IPS-NIHi7 (cell line): ENCODE results near the gene DICER1.
A peak's percentile ranks its signal among the peaks of the same experiment; 100 is the strongest.
"Not testable (repeated sequence)": the region's sequence is repeated elsewhere in the genome, so short reads cannot be mapped to it uniquely, and the experiment has no call there.

Source experiments
- DNase-seq: peaks from one replicate; pipeline ENCODE4 v3.0.0; 2012; ENCODE audit warnings: mixed read lengths; ENCODE audit errors: extremely low spot score

The DICER1 gene

DNA sequence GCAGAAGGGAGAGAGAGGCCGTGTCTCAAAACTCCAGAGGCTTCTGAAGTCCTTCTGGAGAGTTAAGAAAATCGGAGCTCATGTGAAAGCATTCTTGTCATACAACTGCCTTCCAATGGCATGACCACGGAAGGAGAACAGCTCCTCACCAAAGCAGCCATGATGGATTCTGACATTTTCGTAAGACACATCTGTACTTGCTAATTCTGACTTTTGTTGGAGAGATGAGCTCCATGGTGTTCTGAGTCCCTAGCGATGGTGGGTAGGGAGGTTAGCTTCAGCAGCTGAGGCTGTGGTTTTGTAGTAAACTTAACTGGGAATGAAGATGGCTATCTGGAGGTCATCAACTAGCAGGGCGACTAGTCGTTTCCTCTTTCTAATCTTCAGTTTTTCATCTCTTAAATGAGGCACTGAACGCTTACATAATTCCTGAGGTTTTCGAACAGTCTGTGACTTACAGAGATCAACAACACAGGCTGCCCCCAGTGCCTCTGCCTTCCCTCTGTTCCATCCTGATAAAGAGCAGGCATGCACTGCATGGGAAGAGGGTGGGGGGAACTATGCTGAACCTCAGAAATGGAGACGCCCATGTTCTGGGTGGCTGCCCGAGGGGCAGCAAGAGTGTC lies 28.6 kb upstream of the DICER1 start:
- no peak for DNase-seq

DNA sequence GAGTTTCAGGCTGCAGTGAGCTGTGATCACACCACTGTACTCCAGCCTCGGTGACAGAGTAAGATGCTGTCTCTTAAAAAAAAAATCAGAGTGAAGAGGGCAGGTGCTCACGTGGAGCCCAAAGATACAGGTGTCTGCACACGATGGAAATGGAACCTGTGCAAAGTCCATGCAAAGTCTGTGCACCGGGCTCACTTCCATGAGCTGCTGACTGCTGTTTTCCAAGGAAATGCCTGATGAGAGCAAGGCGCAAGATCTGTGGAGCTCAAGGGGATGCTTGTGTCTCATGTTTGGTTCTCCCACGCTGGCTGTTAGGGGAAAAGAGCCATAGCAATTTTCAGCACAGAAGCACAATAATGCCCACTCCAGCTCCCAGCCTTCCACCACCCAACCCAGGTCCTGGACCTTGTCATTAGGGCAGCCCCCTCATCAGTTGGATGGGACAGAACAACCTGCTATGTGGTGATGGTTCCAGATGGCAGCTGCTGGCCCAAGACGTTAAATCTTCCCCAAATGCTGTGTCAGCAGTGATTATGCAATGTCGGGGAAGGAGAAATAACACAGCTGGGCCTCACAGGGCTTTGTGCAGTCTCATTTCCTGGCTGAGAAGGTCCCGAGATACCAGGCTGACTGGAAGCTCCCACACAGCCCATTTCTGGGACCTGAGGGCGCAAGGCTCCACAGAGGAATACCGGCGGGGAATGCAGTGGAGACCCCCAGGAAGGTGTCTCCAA lies 27.9 kb upstream of the DICER1 start:
- no peak for DNase-seq

DNA sequence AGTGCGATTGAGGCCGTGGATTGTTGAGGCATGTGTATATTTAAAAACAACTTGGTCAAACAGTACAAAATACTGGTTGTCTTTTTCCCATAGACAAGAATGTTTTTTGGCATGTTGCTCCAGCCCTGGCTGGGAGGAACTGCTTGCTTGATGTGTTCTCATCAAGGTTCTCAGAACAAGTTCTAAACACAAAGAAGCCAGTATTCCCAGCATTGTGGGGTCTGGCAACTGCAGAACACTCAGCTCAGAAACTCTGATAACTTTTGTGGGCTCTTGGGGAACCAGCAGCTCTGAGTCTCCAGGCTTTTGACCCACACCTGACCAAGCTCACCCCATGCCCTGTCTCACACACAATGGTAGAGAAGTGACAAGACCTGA lies 27.1 kb upstream of the DICER1 start:
- no peak for DNase-seq

DNA sequence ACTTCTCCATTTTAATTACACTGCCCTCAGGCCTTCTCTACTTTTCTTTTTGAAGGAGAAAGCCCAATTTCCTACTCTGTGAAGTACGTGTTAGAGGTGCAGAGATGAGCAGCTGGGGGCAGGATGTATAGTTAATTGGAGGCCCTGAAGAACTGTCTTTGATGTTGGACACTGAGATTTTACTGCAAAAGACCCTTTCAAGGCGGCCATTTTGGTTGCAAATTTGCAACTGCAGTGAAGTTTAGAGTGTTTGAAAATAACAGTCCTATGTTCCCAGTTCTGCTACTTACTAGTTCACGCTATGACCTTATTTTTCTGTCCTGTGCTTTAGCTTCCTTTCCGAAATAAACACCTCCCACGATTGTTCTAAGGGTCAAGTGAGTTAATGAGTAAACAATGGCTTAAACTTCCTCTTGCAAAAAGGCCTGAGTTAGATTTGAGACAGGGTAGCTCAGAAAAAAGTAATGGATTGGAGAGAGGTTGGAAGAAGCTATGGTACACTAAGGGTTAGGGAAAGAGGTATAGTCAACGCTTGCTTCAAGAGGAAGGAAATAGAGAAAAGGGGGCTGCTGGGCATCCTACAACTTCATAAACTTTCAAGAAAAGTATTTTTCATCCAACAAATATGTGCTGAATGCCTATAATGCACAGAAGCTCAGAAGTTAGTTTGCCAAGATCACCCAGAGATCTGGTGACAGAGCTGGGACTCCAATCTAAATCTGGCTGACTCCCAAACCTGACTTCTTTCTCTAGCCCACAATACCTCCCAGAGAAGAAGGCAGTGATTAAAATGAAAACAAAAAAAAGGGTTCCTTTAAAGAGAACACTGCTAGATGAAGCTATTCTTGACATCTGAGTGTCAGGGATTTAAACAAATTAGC lies 26.4 kb upstream of the DICER1 start:
- no peak for DNase-seq

DNA sequence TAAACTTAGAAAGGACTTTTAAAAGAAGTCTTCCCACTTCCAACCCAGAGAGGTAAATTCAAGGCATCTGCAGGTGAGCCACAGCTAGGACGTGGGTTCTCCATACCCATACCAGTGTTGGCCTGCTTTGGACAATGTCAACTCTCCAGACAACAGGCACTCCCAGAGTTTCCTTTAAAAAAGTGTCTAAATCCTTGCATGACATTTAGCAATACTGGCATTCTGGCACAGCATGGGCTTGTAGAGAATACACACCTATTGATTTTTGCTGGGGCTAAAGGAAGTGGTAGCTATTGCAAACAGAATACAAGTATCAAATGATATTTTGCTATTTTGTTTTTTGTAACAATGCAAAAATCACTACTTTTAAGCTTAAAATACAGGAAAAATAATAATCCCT lies 25.8 kb upstream of the DICER1 start:
- DNase-seq = no peak

DNA sequence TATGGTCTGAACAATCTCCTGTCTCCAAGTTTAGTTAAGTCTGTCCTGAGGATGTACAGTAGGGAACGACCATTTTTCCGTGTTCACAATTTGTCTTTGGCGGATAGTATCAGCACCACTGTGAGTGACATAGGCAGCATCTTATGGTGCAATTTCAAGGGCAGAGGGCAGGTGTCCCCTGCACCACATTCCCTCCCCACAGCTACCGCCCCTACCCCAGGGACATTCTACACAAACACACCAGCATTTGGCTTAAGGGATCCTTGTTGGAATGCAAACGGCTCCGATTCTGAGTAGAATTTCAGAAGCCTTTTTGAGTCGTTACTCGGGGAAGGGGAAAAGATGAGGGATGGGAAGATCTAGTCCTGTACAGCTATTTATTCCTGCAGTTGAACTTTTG lies 25.1 kb upstream of the DICER1 start:
- peak; percentile 56 for DNase-seq

DNA sequence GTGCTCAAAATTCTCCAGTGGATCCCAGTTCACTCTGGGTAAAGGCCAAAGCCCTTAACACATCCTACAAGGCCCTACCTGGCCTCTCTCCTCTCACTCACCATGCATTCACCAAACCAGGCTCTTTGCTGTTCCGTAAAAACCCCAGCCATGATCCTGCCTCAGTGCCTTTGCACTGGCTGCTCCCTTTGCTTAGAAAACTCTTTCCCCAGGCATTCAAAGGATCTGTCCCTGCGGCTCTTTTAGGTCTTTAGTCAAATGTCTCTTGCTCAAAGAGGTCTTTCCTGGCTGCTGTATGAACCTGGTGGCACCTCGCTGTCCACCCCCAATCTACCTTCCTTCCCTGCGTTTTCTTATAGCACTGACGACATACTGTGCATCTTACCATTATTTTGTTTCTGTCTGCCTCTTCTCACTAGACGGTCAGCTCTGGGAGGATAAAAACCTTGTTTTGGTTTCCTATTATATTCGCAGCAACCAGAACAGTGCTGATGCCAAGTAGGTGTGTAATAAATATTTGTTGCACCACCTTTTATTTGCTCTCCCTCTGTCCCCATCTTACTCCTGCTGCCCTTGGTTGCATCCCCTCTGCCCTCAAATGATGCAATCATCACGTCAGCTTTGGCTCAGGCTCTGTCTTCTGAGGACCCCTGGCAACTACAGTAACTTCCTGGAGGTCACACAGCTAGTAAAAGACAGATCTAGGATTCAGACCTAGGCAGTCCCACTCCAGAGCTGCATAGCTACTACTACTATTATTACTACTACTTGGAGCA lies 23.8 kb upstream of the DICER1 start:
- no peak for DNase-seq

GRCh38 chr14:95175670-95176069 lies 18.3 kb upstream of the DICER1 start:
- DNase-seq = not testable (repeated sequence)

- no peak for DNase-seq
Measured at GRCh38 chr14:95174184-95174792, 17.0 kb upstream of the DICER1 start.

DNA sequence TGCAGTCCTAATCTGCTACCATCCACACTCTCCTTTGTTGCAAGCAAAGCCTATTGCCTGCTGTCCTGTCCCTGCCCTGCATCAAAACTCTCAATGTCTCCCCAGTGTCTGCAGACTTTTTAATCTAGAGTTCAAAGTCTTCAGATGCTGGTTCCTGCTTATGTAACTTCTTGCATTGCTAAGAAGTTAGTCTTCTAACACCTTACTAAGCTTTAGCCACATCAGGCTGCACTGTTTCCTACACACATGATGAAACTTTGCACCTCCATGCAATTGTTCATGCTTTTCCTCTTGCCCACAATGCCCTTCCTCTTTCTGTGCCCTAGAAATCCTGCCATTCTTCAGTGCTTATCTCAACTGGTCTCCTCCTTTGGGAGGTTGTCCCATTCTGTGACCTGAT lies 16.2 kb upstream of the DICER1 start:
- DNase-seq = no peak

DNA sequence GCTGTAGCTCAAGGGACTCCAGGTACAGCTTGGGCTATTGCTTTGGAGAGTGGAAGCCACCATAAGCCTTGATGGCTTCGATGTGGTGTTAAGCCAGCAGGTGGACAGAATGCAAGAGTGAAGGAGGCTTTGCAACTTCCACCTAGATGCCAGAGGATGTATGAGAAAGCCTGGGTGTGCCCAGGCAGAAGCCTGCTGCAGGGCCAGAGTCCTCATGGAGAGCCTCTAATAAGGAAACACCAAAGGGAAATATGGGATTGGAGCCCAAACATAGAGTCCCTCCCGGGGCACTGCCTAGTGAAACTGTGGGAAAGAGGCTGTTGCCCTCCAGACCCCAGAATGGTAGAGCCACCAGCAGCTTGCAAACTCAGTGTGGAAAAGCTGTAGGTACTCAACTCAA lies 9.8 kb upstream of the DICER1 start:
- DNase-seq = no peak

DNA sequence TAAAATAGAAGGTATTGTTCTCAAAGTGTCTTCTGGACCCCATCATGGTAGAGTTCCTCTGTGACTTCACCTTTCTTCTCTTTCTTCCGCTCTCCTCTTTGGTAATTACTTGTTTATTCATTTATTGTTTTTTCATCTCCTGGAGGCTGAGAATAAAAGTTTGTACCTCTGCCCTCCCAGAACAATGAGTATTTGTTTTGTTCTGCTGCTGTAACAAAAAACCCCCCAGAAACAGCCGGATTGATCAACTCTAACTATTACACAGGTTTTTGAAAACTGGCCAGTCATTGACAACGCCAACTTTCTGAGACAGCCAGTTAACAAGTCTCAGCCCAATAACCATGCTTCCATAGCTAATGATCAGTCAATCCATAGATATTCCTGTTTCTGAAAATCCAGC lies 8.2 kb upstream of the DICER1 start:
- no peak for DNase-seq

DNA sequence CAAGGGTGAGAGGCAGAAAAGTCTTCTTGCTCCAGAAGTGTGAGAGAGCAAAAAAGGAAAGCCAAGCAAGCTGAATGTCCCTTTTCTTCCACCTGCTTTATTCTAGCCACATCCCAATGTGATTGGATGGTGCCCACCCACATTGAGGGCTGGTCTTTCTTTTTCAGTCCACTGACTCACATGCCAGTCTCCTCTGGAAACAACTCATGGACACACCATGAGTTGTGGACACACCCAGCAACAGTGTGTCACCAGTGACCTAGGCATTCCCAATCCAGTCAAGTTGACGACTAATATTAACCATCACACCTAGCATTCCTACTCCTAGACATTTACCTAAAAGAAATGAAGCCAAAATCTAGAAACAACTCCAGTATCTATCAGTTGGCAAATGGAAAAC lies 7.2 kb upstream of the DICER1 start:
- no peak for DNase-seq

GRCh38 chr14:95163666-95164065 lies 6.3 kb upstream of the DICER1 start:
- DNase-seq = no peak

GRCh38 chr14:95163132-95163531 lies 5.8 kb upstream of the DICER1 start:
- no peak for DNase-seq

DNA sequence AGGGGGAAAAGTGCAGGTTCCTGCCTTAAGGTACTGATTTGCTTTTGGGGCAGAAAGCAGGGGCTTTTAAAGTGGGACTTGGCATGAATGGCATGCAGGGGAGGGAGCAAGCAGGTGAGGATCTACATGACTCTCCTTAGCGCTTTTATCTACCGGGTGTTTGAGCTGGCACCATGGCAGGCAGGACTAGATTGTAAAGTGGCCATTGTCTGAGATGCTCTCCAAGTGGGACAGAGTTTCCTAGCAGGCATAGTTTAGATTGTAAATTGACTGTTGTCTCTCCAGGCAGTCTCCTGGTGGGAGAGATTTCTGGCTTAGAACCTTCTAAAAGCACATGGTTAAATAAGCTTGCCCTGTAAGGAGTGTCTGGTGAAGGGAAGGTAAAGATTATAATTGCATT lies 5.3 kb upstream of the DICER1 start:
- DNase-seq = peak; percentile 20

GRCh38 chr14:95157048-95157326 lies 342 bp downstream of the DICER1 start:
- peak; percentile 57 for DNase-seq

- peak; percentile 19 for DNase-seq
Measured at GRCh38 chr14:95156161-95157047, 925 bp downstream of the DICER1 start.

DNA sequence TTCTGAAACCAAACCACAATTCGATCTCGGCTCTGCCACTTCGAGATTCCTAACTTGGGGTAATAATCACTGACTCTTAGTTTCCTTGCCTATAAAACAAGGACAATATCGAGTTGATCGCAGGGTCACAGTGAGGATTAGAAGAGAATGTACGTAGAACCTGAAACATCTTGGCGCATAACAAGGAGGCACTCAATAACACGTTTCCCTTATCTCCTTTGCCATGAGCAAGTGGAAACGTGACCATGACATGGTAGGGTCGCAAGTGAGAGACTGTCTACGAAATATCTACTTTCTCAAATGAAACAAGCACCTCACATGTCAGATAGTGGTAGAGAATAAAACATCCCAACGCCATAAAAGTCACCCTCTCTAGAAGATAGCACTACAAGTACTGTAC lies 2.3 kb downstream of the DICER1 start:
- DNase-seq = no peak

- no peak for DNase-seq
Measured at GRCh38 chr14:95153866-95154265, 3.5 kb downstream of the DICER1 start.

DNA sequence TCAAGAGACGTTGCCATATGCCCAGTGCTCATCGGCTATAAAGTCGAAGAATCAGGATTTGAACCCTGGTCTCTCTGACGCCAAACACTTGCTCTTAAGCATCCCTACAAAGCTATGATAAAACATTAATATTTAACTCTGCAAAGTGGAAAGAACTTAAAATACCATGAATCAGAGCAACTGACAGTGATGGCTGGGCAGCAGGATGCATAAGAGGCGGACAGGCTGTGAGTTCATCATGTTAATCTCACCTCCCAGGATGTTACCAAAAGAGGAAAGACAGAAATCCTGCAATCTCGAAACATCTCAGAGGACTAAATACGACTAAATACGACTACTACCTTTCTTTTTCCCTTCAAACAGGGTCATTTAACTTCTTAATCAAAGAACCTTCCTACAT lies 5.8 kb downstream of the DICER1 start:
- DNase-seq = no peak
